Panc1 (cell line): ENCODE data around the gene PRKCB. TPM values are rescaled to one million over a fixed set of nuclear protein-coding genes. Genes with fewer than 3 reads are reported as not detected.

ENCODE experiments used
- ATAC-seq: fragments of 200-7000 bp; cut with Tn5 transposase; 2 replicates; pipeline ENCODE4 v1.9.1; 2020; ENCODE audit warnings: mild to moderate bottlenecking, moderate library complexity
- BruUV-seq: library from RNA; stranded (reverse); fragments of 400-500 nt; replicated peaks from 2 replicates; lab custom pipeline; 2021; lab: Mats Ljungman, UMichigan
- CTCF ChIA-PET: fragments of 300-600 bp; sonication (Branson Sonifier 250); formaldehyde crosslinking; loops from one replicate; lab custom pipeline; 2022; ENCODE audit warnings: antibody characterized with exemption; lab: Charles Lee
- POLR2A ChIA-PET: fragments of 300-600 bp; sonication (Branson Sonifier 250); formaldehyde crosslinking; loops from one replicate; lab custom pipeline; 2022; ENCODE audit warnings: antibody characterized with exemption; lab: Charles Lee
- DNase-seq: peaks from one replicate; pipeline ENCODE4 v3.0.0-alpha.2; 2010; ENCODE audit warnings: low read depth, low spot score
- H3K27ac ChIP-seq: 2 replicates; pipeline ENCODE4 v1.5.1; 2011; ENCODE audit warnings: mild to moderate bottlenecking, low read length, inconsistent platforms
- H3K27me3 ChIP-seq: fragments of 200-500 bp; sonication (Bioruptor generic); 2 replicates; pipeline ENCODE4 v1.6.0; 2014; ENCODE audit warnings: low read length, inconsistent platforms; ENCODE audit not compliant: control insufficient read depth, insufficient read depth
- H3K36me3 ChIP-seq: fragments of 200-500 bp; sonication (Bioruptor generic); 2 replicates; pipeline ENCODE4 v1.5.1; 2014; ENCODE audit warnings: inconsistent platforms, mild to moderate bottlenecking, low read length, moderate library complexity; ENCODE audit not compliant: control insufficient read depth, insufficient read depth
- H3K4me1 ChIP-seq: 2 replicates; pipeline ENCODE4 v1.5.1; 2011; ENCODE audit warnings: inconsistent platforms, mild to moderate bottlenecking, low read length, moderate library complexity; ENCODE audit not compliant: control insufficient read depth, insufficient read depth
- H3K4me3 ChIP-seq, 2 experiments: 2 replicates each; pipeline ENCODE4 v1.5.1; 2011 to 2012; ENCODE audit warnings: low read depth in 2 of 2, low read length in 2 of 2, mild to moderate bottlenecking in 2 of 2, inconsistent platforms in 1 of 2, moderate library complexity in 1 of 2
- H3K9me3 ChIP-seq: fragments of 200-500 bp; sonication (Bioruptor generic); 2 replicates; pipeline ENCODE4 v1.5.1; 2014; ENCODE audit warnings: low read depth, mild to moderate bottlenecking, inconsistent platforms, low read length, moderate library complexity; ENCODE audit not compliant: control insufficient read depth, insufficient read depth
- CTCF ChIP-seq: fragments of 450-650 bp; IDR thresholded peaks from 2 replicates; pipeline ENCODE4 v1.5.1; 2017; ENCODE audit warnings: mild to moderate bottlenecking
- POLR2AphosphoS5 ChIP-seq: IDR thresholded peaks from 2 replicates; pipeline ENCODE4 v1.6.1; 2012; ENCODE audit warnings: mild to moderate bottlenecking, low read depth, low read length, moderate library complexity
- REST ChIP-seq, 2 experiments: IDR thresholded peaks; 2 replicates each; pipeline ENCODE4 v1.6.1; 2011 to 2012; ENCODE audit warnings: low read depth in 2 of 2, control low read depth in 1 of 2, low read length in 1 of 2, mild to moderate bottlenecking in 1 of 2, moderate library complexity in 1 of 2; ENCODE audit not compliant: insufficient read depth in 1 of 2
- SIN3A ChIP-seq: IDR thresholded peaks from 2 replicates; pipeline ENCODE4 v1.6.1; 2012; ENCODE audit warnings: low read depth, mild to moderate bottlenecking, low read length, moderate library complexity, borderline replicate concordance; ENCODE audit not compliant: insufficient read depth
- TCF7L2 ChIP-seq: IDR thresholded peaks from 2 replicates; pipeline ENCODE4 v1.6.1; 2011; ENCODE audit warnings: mild to moderate bottlenecking, low read depth, low read length, inconsistent platforms
- in situ Hi-C: cut with HindIII; loops from 2 replicates; pipeline ENCODE4 v1.10.0; 2016; ENCODE audit warnings: low sequenced_read_pairs, low pct_unique_long_range_greater_than_20kb
- intact Hi-C: fragments of 100-400 bp; cut with micrococcal nuclease; formaldehyde crosslinking; loops from one replicate; pipeline ENCODE4 v1.10.0; 2022; ENCODE audit not compliant: unreplicated experiment
- total RNA-seq: library from RNA; stranded (reverse); gene quantifications from one replicate; pipeline ENCODE4 v1.2.1, GENCODE V29; 2021; ENCODE audit not compliant: unreplicated experiment

PRKCB gene
- total RNA-seq, 1 experiment from 2014 or later: 0.41 TPM

GRCh38 chr16:24246911-24247607, 411.3 kb downstream of the PRKCB start:
- BruUV-seq: no TSS peak
- no peaks in the 10 kb centered on the region for H3K9me3 ChIP-seq
- DNase-seq (no peak), ATAC-seq (no peak)
- in situ Hi-C loops (no loop called here), intact Hi-C loops (loop anchor here (10.0 kb wide), 1 partner anchor 172 kb away; no protein-coding TSS in a partner anchor)
- H3K36me3 ChIP-seq: no peaks in the 10 kb centered on the region
- H3K4me1 ChIP-seq: no peaks in the 10 kb centered on the region
- CTCF ChIA-PET: no interaction called here
- H3K27ac ChIP-seq: no peak overlapping the region
- TF ChIP-seq TCF7L2: no peak
- no peak for TF ChIP-seq REST (IDR thresholded peaks at IDR 0.05; ENCODE audit: insufficient read depth in 1 of 2, low read depth in 2 of 2, low read length in 1 of 2)
- no peak for TF ChIP-seq SIN3A
- TF ChIP-seq POLR2AphosphoS5: no peak
- TF ChIP-seq CTCF: no peak
- 0 out of 2 replicates have a peak, but pooled peaks cover 2% of the 10 kb centered on the region for H3K27me3 ChIP-seq
- H3K4me3 ChIP-seq: no peak overlapping the region
- POLR2A ChIA-PET: no interaction called here

- peak; percentile 59 for DNase-seq
- in situ Hi-C loops: no loop called here
- TF ChIP-seq TCF7L2 (no peak), SIN3A (no peak), CTCF (peak; percentile 86), REST (IDR thresholded peaks at IDR 0.05; ENCODE audit: insufficient read depth in 1 of 2, low read depth in 2 of 2, low read length in 1 of 2) (no peak), POLR2AphosphoS5 (no peak)
- Histone ChIP-seq H3K27me3 (peaks cover 10% of the 10 kb centered on the region), H3K27ac (no peak overlapping the region), H3K9me3 (no peaks in the 10 kb centered on the region), H3K36me3 (no peaks in the 10 kb centered on the region), H3K4me3 (no peak overlapping the region), H3K4me1 (no peaks in the 10 kb centered on the region)
- no TSS peak for BruUV-seq
- ChIA-PET POLR2A (no interaction called here), CTCF (interaction anchor here (0.6 to 1.5 kb wide), 9 partner anchors 10 to 252 kb away, joined by 3 to 14 read pairs (median 5); no protein-coding TSS in a partner anchor)
- ATAC-seq: peak; percentile 90
- intact Hi-C loops: loop anchor here (2.0 to 10.0 kb wide), 2 partner anchors 206 to 252 kb away; no protein-coding TSS in a partner anchor
These were observed 417.4 kb downstream of the PRKCB start for GRCh38 chr16:24253192-24253591.
